Chondrocyte (in vitro differentiated cells): ENCODE measurements around the gene UBN1. TPM values are rescaled to one million over a fixed set of nuclear protein-coding genes. Genes with fewer than 3 reads are reported as not detected.
A peak's percentile ranks its signal among the peaks of the same experiment; 100 is the strongest.

Experiments used
- DNase-seq: peaks from one replicate; pipeline ENCODE4 v3.0.0; 2021; ENCODE audit warnings: mixed read lengths, low spot score
- H3K27ac Mint-ChIP-seq: one replicate; pipeline ENCODE4 v1.8.0; 2021; ENCODE audit warnings: mild to moderate bottlenecking, moderate library complexity, mixed read lengths; ENCODE audit not compliant: unreplicated experiment
- H3K27me3 Mint-ChIP-seq: 2 replicates; pipeline ENCODE4 v1.8.0; 2021; ENCODE audit warnings: low read depth, mixed read lengths
- H3K36me3 Mint-ChIP-seq: 2 replicates; pipeline ENCODE4 v1.8.0; 2021; ENCODE audit warnings: low read depth, mixed read lengths
- H3K4me1 Mint-ChIP-seq: 2 replicates; pipeline ENCODE4 v1.8.0; 2021; ENCODE audit warnings: low read depth, mild to moderate bottlenecking, mixed read lengths
- H3K4me3 Mint-ChIP-seq: one replicate; pipeline ENCODE4 v1.8.0; 2021; ENCODE audit warnings: mild to moderate bottlenecking, moderate library complexity, mixed read lengths; ENCODE audit not compliant: unreplicated experiment
- H3K9me3 Mint-ChIP-seq: 2 replicates; pipeline ENCODE4 v1.8.0; 2021; ENCODE audit warnings: low read depth, mixed read lengths
- CTCF ChIP-seq: fragments of 200-600 bp; sonication (generic); IDR thresholded peaks from 2 replicates; pipeline ENCODE4 v1.5.0; 2021; ENCODE audit warnings: antibody characterized with exemption, mild to moderate bottlenecking, moderate library complexity
- total RNA-seq: library from RNA; stranded (reverse); gene quantifications from 3 replicates; pipeline ENCODE4 v1.2.1, GENCODE V29; 2021

UBN1 gene
- total RNA-seq, 1 donor from 2014 or later = 40.1 TPM

DNA sequence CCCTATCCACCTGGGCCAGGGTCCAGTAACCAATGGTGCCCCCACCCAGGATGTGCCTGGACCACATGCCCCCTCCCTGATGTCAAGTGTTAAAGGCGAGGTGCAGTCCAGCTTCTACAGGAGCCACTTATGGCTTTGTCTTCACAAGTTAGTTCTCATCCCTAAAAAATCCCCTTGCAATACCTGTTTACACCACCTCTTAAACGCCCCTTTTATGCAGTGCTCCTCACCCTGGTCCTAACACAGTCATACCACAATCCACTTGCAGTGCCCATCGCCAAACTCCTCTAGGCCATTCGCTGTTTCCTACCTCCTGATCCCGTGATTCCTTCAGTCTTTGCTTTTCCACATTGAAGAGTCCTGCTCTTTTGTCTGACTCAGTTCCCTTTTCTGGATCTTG is 7.3 kb upstream of the UBN1 start:
- no peak overlapping the region for H3K27ac Mint-ChIP-seq
- H3K9me3 Mint-ChIP-seq = no peaks in the 10 kb centered on the region
- no peaks in the 10 kb centered on the region for H3K27me3 Mint-ChIP-seq
- DNase-seq = no peak
- H3K36me3 Mint-ChIP-seq = peaks cover 23% of the 10 kb centered on the region
- no peak overlapping the region for H3K4me3 Mint-ChIP-seq
- H3K4me1 Mint-ChIP-seq = peaks cover 4% of the 10 kb centered on the region
- TF ChIP-seq CTCF = no peak

DNA sequence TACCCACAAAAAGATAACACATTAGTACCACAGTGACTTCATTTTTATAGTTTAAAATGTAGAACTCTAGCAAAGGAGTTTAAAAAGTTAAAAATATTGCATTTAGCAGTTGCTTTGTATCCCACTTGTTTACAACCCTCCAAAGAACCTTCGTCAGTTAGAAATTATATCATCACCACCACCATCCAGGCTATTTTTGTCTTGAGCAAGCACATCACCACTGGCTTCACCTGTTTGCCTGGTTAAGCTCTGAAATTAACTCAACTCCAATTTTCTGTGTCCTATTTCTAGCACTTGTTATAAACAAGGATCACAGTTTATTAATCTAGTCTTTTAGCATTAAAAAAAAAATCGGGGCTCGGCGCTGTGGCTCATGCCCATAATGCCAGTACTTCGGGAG is 6.3 kb upstream of the UBN1 start:
- Mint-ChIP-seq H3K27ac (no peak overlapping the region), H3K27me3 (no peaks in the 10 kb centered on the region), H3K36me3 (peaks cover 26% of the 10 kb centered on the region), H3K4me1 (peaks cover 12% of the 10 kb centered on the region), H3K9me3 (no peaks in the 10 kb centered on the region), H3K4me3 (no peak overlapping the region)
- no peak for TF ChIP-seq CTCF
- no peak for DNase-seq

DNA sequence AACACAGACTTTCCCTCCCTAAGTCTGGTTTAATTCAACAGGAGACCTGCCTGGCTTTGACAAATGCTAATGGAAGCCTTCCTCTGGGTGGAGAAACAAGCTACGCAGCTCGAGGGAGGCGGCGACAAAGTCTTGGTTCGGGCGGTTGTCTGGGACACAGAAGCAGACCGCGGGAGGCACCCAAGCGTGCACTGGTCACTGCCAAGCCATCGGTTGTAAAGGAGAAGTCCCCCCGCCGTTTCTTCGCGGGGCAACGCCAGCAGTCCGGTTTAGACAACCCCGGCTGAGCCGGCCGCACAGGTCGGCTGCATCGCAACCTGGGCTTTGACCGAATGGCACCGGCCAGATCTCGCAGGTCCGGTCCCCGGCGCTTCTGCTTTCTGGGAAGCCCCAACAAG is 779 bp upstream of the UBN1 start:
- Mint-ChIP-seq H3K27ac (peak overlapping the region; percentile 83), H3K4me3 (peak overlapping the region; percentile 89), H3K4me1 (peaks cover 52% of the 10 kb centered on the region), H3K27me3 (no peaks in the 10 kb centered on the region), H3K36me3 (peaks cover 12% of the 10 kb centered on the region), H3K9me3 (no peaks in the 10 kb centered on the region)
- peak; percentile 23 for TF ChIP-seq CTCF
- DNase-seq = no peak

DNA sequence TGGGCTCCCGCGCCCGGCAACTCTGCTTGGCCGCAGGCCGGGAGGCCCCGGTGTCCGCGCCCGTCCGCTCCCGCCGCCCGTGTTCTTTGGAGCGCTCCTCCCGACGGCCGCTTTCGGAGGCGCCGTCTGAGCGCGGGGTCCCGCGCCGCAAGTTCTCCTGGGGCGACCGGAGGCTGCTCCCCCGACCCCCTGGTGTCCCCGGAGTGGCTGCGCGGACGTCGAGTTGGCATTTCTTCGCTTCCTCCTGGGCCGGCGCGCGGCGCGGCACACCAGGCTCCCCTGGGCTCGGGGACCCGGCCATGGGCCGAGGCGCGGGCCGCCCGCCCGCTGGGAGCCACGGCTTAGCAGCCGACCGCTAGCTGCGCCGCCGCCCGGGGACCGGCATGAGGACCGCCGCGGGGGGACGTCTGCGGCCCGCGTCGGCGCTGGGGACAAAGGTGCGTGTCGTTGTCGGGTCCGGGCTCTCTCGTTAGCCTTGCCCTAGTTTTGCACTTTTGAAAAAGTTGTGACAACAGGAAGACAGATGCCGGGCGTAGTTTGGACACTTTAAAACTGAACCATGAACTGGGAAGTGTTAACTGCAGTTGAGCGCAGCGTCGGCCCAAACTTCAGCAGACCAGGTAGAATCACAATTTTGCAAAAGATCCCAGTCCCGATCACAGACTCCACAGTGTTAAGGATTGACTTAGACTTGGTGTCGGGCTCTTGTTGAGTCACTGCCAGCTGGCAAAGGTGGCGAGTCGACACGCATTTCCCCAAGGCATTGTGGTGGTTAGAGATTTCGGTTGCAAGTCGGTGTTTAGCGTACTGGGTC is 700 bp downstream of the UBN1 start:
- Mint-ChIP-seq H3K36me3 (peaks cover 8% of the 10 kb centered on the region), H3K4me1 (peaks cover 64% of the 10 kb centered on the region)

DNA sequence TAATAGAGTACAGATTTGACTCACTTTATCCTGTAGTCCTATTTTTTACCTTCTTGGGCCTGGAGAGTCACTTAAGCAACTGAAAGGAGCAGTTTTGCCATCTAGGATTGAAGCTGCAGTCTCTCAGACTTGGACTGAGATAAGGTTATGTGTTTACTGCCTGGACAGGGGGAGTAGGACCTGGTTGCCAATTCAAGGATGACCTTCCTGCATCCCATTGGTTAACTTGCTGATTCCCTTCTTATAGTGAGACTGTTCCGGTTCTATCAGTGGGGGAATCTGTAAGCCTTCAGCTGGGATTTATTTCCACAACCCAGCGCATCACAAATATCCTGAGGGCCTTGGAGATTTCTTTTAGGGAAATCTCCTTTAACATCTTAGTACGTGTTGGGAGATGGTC is 2.9 kb downstream of the UBN1 start:
- no peaks in the 10 kb centered on the region for H3K27me3 Mint-ChIP-seq
- peaks cover 59% of the 10 kb centered on the region for H3K4me1 Mint-ChIP-seq
- DNase-seq = no peak
- H3K36me3 Mint-ChIP-seq = peaks cover 11% of the 10 kb centered on the region
- H3K27ac Mint-ChIP-seq = no peak overlapping the region
- TF ChIP-seq CTCF = no peak
- peak overlapping the region; percentile 17 for H3K4me3 Mint-ChIP-seq
- no peaks in the 10 kb centered on the region for H3K9me3 Mint-ChIP-seq

More for the DNA sequence above, 700 bp downstream of the UBN1 start:
- TF ChIP-seq CTCF = peak; percentile 34
- H3K9me3 Mint-ChIP-seq = no peaks in the 10 kb centered on the region
- H3K4me3 Mint-ChIP-seq = peak overlapping the region; percentile 89
- peak overlapping the region; percentile 93 for H3K27ac Mint-ChIP-seq
- no peaks in the 10 kb centered on the region for H3K27me3 Mint-ChIP-seq
- DNase-seq = no peak
